ENCODE data around the gene CDK6. TPM values are rescaled to one million over a fixed set of nuclear protein-coding genes. Genes with fewer than 3 reads are reported as not detected.

Gene CDK6
- total RNA-seq, 4 donors from 2014 or later, result 43.6 to 85.1 (median 63.3) TPM

- no peak for DNase-seq (ENCODE audit: low spot score in 2 of 2)
- TF ChIP-seq CTCF (IDR thresholded peaks at IDR 0.05), result no peak
- no peak for TF ChIP-seq POLR2A (IDR thresholded peaks at IDR 0.05)
- intact Hi-C loops (cut with DNase I; ENCODE audit: low total_unique reads), result no loop called here
- H3K4me3 ChIP-seq (ENCODE audit: low read depth, poor library complexity, severe bottlenecking), result no peak overlapping the region
Measured at GRCh38 chr7:92584953-92585352, 251.4 kb downstream of the CDK6 start.

DNA sequence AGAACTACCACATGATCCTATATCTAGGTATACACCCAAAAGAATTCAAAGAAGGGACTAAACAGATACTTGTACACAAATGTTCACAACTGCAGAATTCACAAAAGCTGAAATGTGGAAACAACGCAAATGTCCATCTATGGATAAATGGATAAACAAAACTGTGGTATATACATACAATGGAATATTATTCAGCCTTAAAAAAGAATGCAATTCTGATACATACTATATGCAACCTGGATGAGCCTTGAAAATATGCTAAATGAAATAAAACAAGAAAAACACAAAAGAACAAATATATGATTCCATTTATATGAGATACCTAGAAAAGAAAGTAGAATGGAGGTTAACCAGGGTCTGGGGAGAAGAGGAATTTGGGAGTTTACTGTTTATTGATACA, 253.4 kb downstream of the CDK6 start:
- no peak overlapping the region for H3K4me3 ChIP-seq (ENCODE audit: low read depth, poor library complexity, severe bottlenecking)
- no peak for TF ChIP-seq CTCF (IDR thresholded peaks at IDR 0.05)
- TF ChIP-seq POLR2A (IDR thresholded peaks at IDR 0.05), result no peak
- intact Hi-C loops (cut with DNase I; ENCODE audit: low total_unique reads), result no loop called here
- DNase-seq (ENCODE audit: low spot score in 2 of 2), result no peak
- 100% methylated on average over 1 of the region's 1 CpG for WGBS, 2 donors

DNA sequence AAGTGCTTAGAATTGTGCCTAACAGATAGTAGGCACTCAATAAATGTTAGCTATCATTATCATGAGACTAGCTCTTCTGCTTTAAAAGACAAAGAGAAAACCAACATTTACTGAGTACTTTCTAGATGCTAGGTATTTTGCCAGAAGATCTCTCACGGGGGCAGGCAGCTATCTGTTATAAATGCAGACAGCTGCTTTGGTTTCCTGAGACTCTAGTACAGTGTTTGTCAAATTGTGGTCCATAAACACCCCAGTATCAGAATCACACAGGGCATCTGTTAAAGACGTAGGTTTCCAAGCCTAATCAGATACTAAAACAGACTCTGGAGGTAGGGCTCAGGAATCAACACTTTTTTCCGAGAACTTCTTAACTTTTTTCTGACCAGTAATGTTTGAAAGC, 260.1 kb downstream of the CDK6 start:
- DNase-seq (ENCODE audit: low spot score in 2 of 2), result no peak
- no peak overlapping the region for H3K4me3 ChIP-seq (ENCODE audit: low read depth, poor library complexity, severe bottlenecking)
- intact Hi-C loops (cut with DNase I; ENCODE audit: low total_unique reads), result no loop called here
- 75 to 92% methylated on average over 3 of the region's 3 CpGs for WGBS, 2 donors
- TF ChIP-seq CTCF (IDR thresholded peaks at IDR 0.05) (no peak), POLR2A (IDR thresholded peaks at IDR 0.05) (no peak)

GRCh38 chr7:92569137-92569536, 267.2 kb downstream of the CDK6 start:
- H3K4me3 ChIP-seq (ENCODE audit: low read depth, poor library complexity, severe bottlenecking), result no peak overlapping the region
- 91 to 92% methylated on average over 4 of the region's 4 CpGs for WGBS, 2 donors
- intact Hi-C loops (cut with DNase I; ENCODE audit: low total_unique reads), result no loop called here
- TF ChIP-seq CTCF (IDR thresholded peaks at IDR 0.05) (no peak), POLR2A (IDR thresholded peaks at IDR 0.05) (no peak)
- DNase-seq (ENCODE audit: low spot score in 2 of 2), result no peak

- H3K4me3 ChIP-seq (ENCODE audit: low read depth, poor library complexity, severe bottlenecking), result no peak overlapping the region
- intact Hi-C loops (cut with DNase I; ENCODE audit: low total_unique reads), result no loop called here
- 90 to 91% methylated on average over 6 of the region's 6 CpGs for WGBS, 2 donors
- no peak for TF ChIP-seq POLR2A (IDR thresholded peaks at IDR 0.05)
- no peak for DNase-seq (ENCODE audit: low spot score in 2 of 2)
Measured at GRCh38 chr7:92567460-92567859, 268.9 kb downstream of the CDK6 start.

- 84 to 91% methylated on average over 2 of the region's 2 CpGs for WGBS, 2 donors
- H3K4me3 ChIP-seq (ENCODE audit: low read depth, poor library complexity, severe bottlenecking), result no peak overlapping the region
- no peak for TF ChIP-seq POLR2A (IDR thresholded peaks at IDR 0.05)
- TF ChIP-seq CTCF (IDR thresholded peaks at IDR 0.05), result no peak
- DNase-seq (ENCODE audit: low spot score in 2 of 2), result no peak
- intact Hi-C loops (cut with DNase I; ENCODE audit: low total_unique reads), result no loop called here
Measured at GRCh38 chr7:92563345-92563744, 273.0 kb downstream of the CDK6 start.

All from lower leg skin (tissue), 4 donors.